AG09319 (cell line): ENCODE results near the gene BRF1.

ENCODE experiments used
- DNase-seq: peaks from one replicate; pipeline ENCODE4 v3.0.0-alpha.2; 2010; ENCODE audit warnings: low read depth; ENCODE audit errors: extremely low read depth
- CTCF ChIP-seq: IDR thresholded peaks from 2 replicates; pipeline ENCODE4 v1.5.1; 2011; ENCODE audit warnings: low read depth, mild to moderate bottlenecking, inconsistent platforms, low read length, moderate library complexity

Gene BRF1

DNA sequence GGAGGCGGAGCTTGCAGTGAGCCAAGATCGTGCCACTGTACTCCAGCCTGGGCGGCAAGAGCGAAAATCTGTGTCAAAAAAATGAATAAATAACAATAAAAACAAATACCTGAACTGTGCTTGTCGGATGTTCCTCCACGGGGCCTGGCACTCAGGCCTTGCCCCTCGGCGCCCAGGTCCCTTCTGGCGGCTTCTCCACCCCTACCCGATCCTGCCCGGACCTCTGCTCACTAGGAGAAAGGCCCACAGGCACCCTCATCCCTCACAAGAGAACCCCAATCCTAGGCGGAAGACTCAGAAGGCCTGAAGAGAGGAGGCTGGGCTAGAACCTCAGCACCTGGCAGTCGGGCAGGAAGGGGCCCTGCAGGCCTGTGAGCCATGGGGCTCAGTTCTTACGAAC, 73.5 kb downstream of the BRF1 start:
- no peak for TF ChIP-seq CTCF
- no peak for DNase-seq

DNA sequence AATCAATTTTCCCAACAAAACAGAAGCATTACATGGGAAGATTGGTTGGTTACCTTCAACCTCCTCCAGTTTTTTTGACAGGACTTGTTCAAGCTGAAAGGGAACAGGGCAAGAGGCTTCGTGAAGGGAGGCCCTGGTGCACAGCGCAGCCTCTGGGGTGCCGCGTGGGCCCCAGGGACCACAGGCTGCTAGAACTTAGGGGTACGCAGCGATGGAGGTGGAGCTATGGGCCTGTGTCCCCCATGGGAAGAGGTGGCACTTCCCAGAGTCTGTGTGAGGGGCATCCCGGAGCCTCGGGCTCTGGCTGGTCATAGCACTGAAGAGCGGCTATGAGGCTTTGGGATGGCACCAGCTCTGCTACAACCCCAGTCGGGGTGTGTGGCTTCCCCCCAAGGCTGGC, 74.6 kb downstream of the BRF1 start:
- TF ChIP-seq CTCF = no peak
- DNase-seq = no peak

GRCh38 chr14:105224845-105225570, 75.8 kb downstream of the BRF1 start:
- TF ChIP-seq CTCF = no peak
- DNase-seq = no peak

DNA sequence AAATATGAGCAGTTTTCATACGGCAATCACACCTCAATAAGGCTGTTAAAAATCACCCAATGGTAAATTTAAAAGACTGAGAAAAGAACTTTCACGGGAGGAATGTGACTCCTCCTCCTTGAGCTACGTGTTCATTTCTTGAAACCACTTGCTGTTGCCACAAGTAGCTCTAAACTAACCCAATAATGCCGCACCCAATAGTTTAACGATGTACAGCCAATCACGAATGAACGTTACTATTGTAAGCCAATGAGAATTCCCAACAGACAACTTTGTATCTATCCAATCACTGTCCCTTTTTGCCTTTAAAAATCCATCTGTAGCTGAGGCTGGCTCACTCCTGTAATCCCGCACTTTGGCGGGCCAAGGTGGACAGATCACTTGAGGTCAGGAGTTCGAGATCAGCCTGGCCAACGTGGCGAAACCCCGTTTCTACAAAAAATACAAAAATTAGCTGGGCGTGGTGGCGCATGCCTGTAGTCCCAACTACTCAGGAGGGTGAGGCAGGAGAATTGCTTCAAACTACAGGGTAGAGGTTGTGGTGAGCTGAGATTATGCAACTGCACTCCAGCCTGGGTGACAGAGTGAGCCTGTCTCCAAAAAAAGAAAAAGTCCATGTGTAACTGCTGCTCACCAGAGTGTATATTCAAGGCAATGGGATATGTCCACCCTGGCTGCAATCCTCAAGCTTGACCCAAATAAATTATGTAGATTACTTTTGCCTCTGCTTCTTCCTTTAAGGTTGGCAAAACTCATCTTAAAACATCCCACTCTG, 76.8 kb downstream of the BRF1 start:
- DNase-seq = no peak
- TF ChIP-seq CTCF = no peak

- TF ChIP-seq CTCF = no peak
- no peak for DNase-seq
Measured at GRCh38 chr14:105223260-105223659, 77.5 kb downstream of the BRF1 start.

DNA sequence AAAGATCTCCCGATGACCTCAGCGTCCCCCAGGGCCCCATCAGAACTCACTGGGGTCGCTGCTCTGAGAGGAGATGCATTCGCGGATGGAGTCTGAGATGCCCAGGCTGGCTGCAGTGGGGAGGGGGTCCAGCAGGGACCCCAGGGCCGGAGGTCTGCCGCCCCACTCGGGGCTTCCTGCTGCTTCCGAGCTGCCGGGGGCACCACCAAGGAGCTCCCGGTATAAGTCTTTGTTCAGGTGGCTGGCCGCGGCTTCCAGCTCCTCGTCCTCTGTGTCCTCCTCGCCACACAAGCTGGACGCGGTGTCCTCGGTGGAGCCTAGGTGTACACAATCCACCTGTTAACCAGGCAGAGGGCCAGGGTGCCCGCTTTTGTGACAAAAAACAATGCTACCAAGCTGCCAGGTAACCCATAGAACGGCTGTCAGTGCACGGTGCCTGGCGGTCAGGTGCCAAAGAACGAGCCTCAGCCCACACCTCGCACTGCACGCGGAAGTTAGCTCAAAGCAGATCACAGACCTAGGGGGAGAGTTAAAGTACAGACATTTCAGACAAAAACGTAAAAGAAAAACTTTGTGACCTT, 79.1 kb downstream of the BRF1 start:
- DNase-seq = no peak
- TF ChIP-seq CTCF = no peak
